HG03469 (cell line): ENCODE results near the gene VWA3A.
"Not testable (repeated sequence)": the region's sequence is repeated elsewhere in the genome, so short reads cannot be mapped to it uniquely, and the experiment has no call there.

Source experiments
- ATAC-seq: cut with Tn5 transposase; IDR thresholded peaks from one replicate; pipeline ENCODE4 v1.9.1; 2021; ENCODE audit warnings: mild to moderate bottlenecking, moderate library complexity, moderate number of reproducible peaks; ENCODE audit not compliant: unreplicated experiment

VWA3A gene

GRCh38 chr16:22081050-22081449, 11.3 kb upstream of the VWA3A start:
- ATAC-seq = no peak

GRCh38 chr16:22086440-22086839, 5.9 kb upstream of the VWA3A start:
- ATAC-seq = no peak

- no peak for ATAC-seq
Observed at GRCh38 chr16:22088642-22089041, 3.7 kb upstream of the VWA3A start.

GRCh38 chr16:22089910-22090309, 2.4 kb upstream of the VWA3A start:
- no peak for ATAC-seq

GRCh38 chr16:22091721-22092120, 620 bp upstream of the VWA3A start:
- no peak for ATAC-seq

GRCh38 chr16:22093331-22093730, 990 bp downstream of the VWA3A start:
- ATAC-seq = no peak

- no peak for ATAC-seq
Observed at GRCh38 chr16:22093996-22094395, 1.7 kb downstream of the VWA3A start.

- no peak for ATAC-seq
Observed at GRCh38 chr16:22098405-22099255, 6.3 kb downstream of the VWA3A start.

- ATAC-seq = no peak
Observed at GRCh38 chr16:22099256-22099975, 7.1 kb downstream of the VWA3A start.

- ATAC-seq = no peak
Observed at GRCh38 chr16:22103441-22103840, 11.1 kb downstream of the VWA3A start.

GRCh38 chr16:22109258-22109898, 17.0 kb downstream of the VWA3A start:
- no peak for ATAC-seq

- not testable (repeated sequence) for ATAC-seq
Observed at GRCh38 chr16:22111629-22112028, 19.3 kb downstream of the VWA3A start.

GRCh38 chr16:22116095-22116700, 23.9 kb downstream of the VWA3A start:
- ATAC-seq = no peak

GRCh38 chr16:22117609-22118008, 25.3 kb downstream of the VWA3A start:
- no peak for ATAC-seq

- ATAC-seq = no peak
Observed at GRCh38 chr16:22120440-22120839, 28.1 kb downstream of the VWA3A start.

- ATAC-seq = no peak
Observed at GRCh38 chr16:22122239-22122638, 29.9 kb downstream of the VWA3A start.

GRCh38 chr16:22123146-22123545, 30.8 kb downstream of the VWA3A start:
- no peak for ATAC-seq

GRCh38 chr16:22123759-22124490, 31.6 kb downstream of the VWA3A start:
- no peak for ATAC-seq

- no peak for ATAC-seq
Observed at GRCh38 chr16:22124583-22125284, 32.4 kb downstream of the VWA3A start.

- ATAC-seq = no peak
Observed at GRCh38 chr16:22126037-22126558, 33.8 kb downstream of the VWA3A start.
